Measurements from ENCODE around the gene SMIM15.

SMIM15 gene

DNA sequence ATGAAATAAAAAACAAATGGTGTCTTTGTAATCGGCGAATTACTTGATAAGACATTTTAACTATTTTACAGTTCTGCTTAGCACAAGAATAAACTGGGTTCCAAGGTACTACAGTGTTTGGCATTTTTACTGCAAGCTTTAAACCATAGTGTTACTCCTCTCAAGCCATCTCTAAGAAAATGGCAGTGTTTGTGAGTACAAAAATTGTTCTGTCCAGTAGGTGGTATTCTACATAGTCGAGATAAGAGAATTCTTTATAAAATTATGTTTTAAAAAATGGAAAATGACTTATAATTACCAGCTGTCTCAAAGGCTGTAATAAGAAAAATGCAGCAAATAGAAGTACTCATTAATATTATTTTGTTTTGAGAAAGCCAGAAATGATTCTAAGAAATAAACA lies 3.2 kb downstream of the SMIM15 start:
- FAIRE-seq, result no peak

DNA sequence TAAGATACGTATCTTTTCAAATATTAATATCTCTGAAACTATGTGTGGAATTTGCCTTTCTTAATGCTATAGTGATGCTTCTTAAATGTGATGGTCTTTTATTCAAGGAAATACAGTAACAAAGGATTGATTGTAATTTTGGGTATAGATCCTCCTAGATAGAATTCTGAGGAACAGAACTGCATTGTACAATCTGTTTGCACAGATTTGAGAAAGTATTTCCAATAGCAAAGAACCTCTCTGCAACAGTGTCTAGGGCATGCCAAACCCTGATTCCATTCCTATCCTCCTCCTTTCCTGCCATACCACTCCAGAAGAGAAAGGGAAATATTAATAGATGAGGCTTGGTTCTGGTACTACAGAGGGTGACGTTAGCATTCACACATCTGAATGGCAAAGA lies 10.4 kb downstream of the SMIM15 start:
- FAIRE-seq, result no peak

DNA sequence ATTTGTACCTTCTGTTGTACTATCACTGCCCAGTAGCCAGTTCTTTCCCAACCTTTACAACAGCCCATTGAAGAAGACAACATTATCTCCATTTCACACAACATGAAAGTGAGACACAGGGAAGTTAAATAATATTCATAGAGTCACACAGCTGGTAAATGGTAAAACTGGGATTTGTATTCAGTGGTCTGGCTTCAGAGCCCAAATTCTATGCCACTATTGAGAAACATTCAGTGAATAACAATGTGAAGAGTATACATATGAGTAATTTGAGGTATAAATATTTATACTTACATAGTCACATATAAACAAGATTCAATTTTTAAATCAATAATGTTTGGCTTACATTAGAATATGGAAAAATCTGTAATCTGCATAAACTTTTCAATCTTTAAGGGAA lies 13.8 kb downstream of the SMIM15 start:
- FAIRE-seq, result no peak

DNA sequence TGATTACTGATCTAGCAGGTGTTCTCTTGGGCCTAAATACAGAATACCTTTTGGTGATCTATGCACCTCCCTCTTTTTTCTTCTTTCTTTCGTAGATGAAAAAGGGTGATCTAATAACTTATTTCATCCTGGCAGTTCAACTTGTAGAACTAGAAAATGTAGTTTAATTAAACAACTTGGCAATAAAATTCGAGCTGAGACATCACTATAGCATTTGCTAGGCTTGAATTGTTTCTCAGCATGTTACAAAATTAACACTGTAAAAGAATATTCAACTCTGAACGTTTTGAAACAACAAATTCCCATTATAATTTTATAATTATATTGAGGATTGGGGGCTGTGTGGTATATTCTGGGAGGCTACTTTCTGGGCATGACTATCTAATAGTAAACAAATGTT lies 19.5 kb downstream of the SMIM15 start:
- no peak for FAIRE-seq

DNA sequence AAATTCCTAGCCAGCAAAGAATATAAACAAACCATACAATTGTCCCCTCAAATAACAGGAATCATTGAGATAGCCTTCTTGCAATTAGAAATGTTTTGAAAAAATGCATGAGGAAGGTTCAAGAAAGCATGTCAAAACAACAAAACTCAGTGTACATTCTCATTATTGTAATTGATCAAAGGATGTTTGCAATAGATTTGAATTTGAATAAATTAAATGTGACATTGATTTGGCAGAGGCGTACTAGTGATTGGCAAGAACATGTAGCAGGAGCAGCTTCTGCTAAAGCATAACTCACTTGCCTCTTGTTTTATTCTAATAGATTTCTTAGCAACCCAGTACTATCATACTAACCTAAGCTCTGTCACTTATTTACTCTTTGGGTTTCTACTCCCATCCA lies 19.9 kb downstream of the SMIM15 start:
- FAIRE-seq, result no peak

DNA sequence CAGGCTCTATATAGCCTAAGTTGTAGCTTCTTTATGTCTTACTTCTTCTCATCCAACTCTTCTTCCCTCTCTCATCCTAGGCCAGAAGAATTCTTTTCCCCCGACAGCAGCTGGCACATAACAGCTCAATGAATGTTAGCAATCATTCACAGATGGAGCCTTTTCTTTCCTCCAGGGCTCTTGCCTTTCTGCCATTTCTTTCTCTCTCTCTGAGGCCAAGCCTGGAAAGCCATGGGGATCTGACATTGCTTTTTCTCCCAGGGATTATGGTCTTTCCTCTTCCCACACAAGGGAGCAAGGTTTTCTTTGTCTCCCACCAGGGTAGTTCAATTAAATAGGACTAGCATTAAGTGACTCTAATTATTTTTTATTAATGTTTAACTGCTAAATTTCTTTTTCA lies 20.5 kb downstream of the SMIM15 start:
- FAIRE-seq, result no peak

DNA sequence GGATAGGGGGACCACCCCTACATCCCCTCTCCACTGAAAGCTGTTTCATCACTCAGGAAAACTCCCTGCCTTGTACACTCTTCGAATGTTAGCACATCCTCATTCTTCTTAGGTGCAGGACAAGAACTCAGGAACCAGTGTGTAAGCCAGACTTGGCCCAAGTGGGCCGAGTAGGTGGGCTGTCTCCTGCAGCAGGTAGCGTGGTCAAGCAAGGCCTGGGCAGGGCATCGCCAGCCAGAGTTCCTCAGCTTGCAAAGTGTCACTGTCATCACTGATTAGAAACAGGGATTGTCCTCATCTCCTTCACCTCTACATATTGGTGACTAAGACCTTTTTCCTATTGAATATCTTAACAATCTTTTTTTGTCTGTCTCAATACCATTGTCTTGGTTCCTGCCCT lies 22.3 kb downstream of the SMIM15 start:
- no peak for FAIRE-seq

DNA sequence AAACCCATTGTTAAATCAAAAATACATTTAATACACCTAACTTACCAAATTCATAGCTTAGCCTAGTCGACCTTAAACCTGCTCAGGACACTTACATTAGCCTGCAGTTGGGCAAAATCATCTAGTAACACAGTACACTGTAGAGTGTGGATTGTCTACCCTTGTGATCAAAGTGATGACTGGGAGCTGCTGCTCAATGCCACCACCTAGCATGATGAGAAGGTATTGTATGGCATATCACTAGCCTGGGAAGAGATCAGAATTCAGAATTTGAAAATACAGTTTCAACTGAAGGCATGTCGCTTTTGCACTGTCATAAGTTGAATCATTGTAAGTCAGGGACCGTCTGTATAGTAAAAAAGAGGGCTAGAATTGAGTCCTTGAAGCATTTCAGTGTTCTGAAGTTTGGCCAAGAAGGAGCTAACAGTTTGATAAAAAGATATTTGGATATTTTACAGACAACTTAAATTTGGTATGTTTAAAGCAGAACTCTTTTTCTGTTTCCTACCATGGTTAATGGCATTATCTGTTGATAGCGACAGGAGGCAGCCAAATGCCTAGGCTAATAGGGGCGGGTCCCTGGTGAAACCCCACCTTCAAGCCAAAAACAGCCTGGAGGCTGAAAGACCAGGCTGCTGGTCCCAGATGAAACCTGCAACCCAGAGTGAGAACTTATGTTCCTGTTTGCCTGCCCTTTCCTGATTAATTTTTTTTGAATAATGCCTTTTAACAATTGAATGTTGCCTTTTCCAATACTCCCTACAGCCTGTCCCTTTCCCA lies 23.0 kb downstream of the SMIM15 start:
- FAIRE-seq, result no peak

DNA sequence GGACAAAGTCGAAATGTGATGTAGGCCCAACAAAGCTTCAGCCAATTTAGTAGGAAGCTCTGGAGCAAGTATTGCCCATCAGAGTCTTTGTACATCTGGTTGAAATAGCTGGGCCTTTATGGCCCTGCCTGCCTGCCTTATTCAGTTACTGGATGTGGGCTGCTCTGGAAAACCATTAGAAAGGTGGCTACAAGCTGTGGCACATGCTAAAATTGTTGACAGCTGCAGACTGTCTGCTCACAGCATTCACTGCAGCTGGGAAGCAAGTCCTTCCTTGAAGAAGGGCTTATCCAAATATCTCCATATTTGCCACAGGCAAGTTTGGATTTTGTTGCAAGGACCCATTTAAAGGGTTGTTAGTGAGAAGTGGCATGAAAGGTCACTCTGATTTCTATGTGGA lies 24.4 kb downstream of the SMIM15 start:
- FAIRE-seq, result no peak

DNA sequence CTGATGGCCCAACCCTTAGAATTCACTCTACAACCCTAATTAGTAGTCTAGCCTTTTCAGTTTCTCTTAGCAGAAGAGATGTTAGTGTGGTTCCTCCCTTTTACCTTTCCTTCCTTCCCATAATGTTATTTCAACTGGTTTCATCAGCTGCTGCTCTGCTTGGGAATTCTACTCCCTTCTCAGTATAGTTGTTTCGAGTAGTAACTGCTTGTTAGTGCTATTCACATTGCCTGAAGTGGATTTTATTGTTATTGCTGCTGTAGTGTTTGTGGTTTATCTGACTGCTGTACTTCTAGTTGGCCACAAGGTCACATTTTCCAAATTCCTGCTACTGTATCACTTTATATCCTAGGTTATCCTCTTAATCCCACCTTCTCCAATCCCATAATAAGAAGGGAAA lies 29.7 kb downstream of the SMIM15 start:
- no peak for FAIRE-seq

DNA sequence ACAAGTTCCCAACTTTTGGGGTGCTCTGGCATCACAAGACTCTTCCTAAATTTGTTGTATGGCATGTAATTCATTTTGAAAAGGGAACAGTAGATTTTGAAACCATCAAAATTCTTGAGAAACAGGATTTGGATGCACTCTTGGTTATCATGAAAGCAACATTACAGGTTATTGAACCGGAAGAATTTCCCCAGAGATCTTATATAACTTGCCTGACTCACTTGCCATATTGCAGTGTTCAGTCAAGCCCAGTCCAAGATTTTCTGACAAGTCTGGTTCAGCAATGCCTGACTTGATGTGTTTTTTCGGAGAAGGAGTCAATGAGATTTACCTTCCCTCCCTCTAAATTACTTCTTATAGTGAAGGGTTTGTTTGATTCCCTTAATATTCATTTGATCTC lies 32.0 kb downstream of the SMIM15 start:
- FAIRE-seq, result no peak

DNA sequence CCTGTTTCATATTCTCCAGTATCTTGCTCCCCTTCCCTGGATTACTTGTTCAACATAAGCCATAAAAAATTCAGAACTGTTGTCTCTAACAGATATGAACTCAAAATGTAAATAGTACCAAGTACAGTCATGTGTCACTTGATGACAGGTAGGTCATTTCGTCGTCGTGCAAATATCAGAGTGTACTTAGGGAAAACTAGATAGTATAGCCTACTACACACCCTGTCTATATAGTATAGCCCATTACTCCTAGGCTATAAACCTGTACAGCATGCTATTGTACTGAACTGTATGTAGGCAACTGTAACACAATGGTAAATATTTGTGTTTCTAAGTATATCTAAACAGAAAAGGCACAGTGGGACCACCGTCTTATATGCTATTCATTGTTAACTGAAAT lies 39.1 kb downstream of the SMIM15 start:
- FAIRE-seq, result no peak

DNA sequence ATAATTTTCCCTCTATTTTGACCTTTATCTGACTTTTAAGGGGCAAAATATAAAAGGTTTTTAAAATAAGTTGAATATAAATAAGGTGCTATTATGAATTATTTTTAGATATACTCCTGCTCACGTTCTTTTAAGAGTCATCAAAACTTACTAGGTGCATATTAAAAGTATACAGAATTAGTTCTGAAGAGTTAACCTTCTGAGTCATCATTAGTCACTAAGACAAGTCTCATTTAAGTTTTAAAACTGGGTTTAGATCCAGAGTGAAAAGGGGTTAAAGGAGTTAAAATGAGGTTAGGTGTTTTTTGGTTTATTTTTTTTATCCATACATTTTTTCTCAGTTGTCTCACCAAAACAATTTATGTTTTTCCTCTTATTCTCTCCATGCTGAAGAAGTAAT lies 41.7 kb downstream of the SMIM15 start:
- no peak for FAIRE-seq

DNA sequence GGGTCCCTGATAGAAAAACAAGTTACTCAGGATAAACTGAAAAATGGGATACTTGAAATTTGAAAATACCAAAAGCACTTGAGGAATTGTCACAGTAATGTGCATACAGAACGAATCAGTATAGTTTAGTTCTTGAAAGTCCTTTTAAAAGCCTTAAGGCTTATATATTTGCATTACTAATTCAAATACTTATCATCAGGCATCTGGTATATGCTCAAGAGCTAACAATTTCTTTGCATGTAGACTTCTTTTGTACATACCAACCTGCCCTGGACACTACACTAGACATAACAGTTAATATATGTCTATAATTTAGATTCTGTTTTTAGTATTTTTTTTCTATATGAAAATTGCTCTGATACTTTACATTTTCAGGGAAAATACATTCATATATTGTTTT lies 43.2 kb downstream of the SMIM15 start:
- FAIRE-seq, result peak; percentile 30

DNA sequence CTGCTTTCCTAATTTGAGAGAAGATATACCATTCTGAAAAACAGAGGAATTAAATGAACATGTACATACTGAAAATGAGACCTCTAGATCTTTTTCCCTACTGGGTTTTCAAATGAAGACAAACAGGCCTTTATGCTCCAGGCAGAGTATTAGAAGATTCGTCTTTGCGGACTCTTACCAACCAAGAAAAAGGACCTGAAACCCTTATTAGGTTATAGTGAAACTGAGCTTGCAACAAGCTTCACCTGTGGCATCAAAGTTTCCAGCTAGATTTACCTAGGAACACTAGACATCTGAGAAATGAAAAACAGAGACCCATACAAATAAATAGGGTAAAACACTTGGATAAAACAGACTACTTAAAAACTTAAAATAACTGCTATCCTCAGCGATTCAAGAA lies 46.3 kb downstream of the SMIM15 start:
- FAIRE-seq, result no peak

DNA sequence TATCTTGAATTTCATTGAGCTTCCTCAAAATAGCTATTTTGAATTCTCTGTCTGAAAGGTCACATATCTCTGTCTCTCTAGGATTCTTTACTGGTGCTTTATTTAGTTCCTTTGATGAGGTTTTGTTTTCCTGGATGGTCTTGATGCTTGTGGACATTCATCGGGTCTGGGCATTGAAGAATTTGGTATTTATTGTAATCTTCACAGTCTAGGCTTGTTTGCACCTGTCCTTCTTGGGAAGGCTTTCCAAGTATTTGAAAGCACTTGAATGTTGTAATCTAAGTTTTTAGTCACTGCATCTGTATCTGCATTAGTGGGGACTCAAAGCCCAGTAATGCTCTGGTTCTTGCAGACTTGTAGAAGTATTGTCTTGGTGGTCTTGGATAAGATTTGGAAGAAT lies 47.8 kb downstream of the SMIM15 start:
- no peak for FAIRE-seq
